Naive B cell (primary cell): ENCODE results near the gene ST6GALNAC4. TPM values are rescaled to one million over a fixed set of nuclear protein-coding genes. Genes with fewer than 3 reads are reported as not detected.

Source experiments
- ATAC-seq, 2 donors: fragments of 150-1000 bp; cut with Tn5 transposase; 2 replicates each; pipeline ENCODE4 v1.10.0; 2021; ENCODE audit warnings: low read depth in 2 of 2, mild to moderate bottlenecking in 2 of 2, moderate library complexity in 2 of 2
- DNase-seq: peaks from one replicate; pipeline ENCODE4 v3.0.0; 2022
- H3K27ac Mint-ChIP-seq, 6 donors: one replicate each; pipeline ENCODE4 v1.8.0; 2020 to 2022; ENCODE audit warnings: mild to moderate bottlenecking in 6 of 6, mixed read lengths in 6 of 6, moderate library complexity in 5 of 6, inconsistent platforms in 2 of 6
- H3K27me3 Mint-ChIP-seq, 3 donors: one replicate each; pipeline ENCODE4 v1.8.0; 2021 to 2022; ENCODE audit warnings: mixed read lengths in 3 of 3, mild to moderate bottlenecking in 1 of 3
- H3K36me3 Mint-ChIP-seq, 2 donors: one replicate each; pipeline ENCODE4 v1.8.0; 2020 to 2022; ENCODE audit warnings: mixed read lengths in 2 of 2, inconsistent platforms in 1 of 2, mild to moderate bottlenecking in 1 of 2
- H3K4me1 Mint-ChIP-seq, 3 donors: one replicate each; pipeline ENCODE4 v1.8.0; 2020 to 2022; ENCODE audit warnings: mixed read lengths in 3 of 3, inconsistent platforms in 1 of 3, mild to moderate bottlenecking in 1 of 3, moderate library complexity in 1 of 3
- H3K4me3 Mint-ChIP-seq, 8 donors: one replicate each; pipeline ENCODE4 v1.8.0; 2020 to 2022; ENCODE audit warnings: mild to moderate bottlenecking in 8 of 8, mixed read lengths in 8 of 8, moderate library complexity in 8 of 8, inconsistent platforms in 2 of 8
- H3K9me3 Mint-ChIP-seq, 7 donors: one replicate each; pipeline ENCODE4 v1.8.0; 2020 to 2022; ENCODE audit warnings: mixed read lengths in 7 of 7, mild to moderate bottlenecking in 5 of 7, inconsistent platforms in 2 of 7, moderate library complexity in 1 of 7
- polyA plus RNA-seq, 6 donors: library from polyadenylated mRNA; unstranded; fragments of 300-500 nt; fragmentation: Illumina TruSeq; gene quantifications; one replicate each; pipeline ENCODE4 v1.2.3, GENCODE V29; 2021; ENCODE audit warnings: low read depth in 6 of 6

Gene ST6GALNAC4
- polyA plus RNA-seq, 6 donors from 2014 or later, result 19.7 to 36.6 (median 25.0) TPM

DNA sequence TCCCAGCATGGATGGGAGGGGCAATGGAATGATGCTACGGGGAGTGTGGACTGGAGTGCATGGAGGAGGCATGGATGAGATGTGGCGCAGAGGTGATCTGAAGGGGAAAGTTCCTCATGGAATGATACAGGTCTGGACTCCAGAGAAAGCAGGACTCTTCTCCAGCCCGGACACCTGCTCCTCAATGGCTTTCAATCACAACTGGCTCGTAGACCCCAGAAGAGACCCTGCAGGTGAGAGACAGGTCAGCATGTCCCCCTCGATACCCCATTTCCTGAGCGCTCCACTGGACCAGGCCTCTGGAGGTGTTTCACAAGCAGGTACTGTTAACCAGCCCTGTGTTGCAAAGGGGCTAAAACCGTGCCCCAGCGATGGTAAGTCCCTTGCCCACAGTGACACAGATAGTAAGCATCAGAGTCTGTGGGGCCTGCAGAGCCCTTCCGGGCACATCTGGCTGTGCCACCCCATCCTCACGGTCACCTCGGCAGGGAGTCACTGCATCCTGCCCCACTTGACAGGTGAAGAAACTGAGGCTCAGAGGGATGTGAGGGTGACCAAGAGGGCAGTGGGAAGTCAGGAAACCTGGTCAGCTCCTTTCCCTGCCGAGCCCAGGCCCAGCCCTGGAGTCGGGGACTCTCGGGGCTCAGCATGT, 26.3 kb upstream of the ST6GALNAC4 start:
- Mint-ChIP-seq H3K27ac (peak overlapping the region; percentile 6 to 92 (median 89)), H3K36me3 (no peaks in the 10 kb centered on the region), H3K9me3 (no peaks in the 10 kb centered on the region), H3K27me3 (no peaks in the 10 kb centered on the region), H3K4me1 (peaks cover 17 to 33% (median 17%) of the 10 kb centered on the region in 3 donors), H3K4me3 (peak overlapping the region in 4 of 8 donors; percentile 17 to 64 (median 34))
- ATAC-seq (peak in 1 of 2 donors; percentile 1), DNase-seq (no peak)

DNA sequence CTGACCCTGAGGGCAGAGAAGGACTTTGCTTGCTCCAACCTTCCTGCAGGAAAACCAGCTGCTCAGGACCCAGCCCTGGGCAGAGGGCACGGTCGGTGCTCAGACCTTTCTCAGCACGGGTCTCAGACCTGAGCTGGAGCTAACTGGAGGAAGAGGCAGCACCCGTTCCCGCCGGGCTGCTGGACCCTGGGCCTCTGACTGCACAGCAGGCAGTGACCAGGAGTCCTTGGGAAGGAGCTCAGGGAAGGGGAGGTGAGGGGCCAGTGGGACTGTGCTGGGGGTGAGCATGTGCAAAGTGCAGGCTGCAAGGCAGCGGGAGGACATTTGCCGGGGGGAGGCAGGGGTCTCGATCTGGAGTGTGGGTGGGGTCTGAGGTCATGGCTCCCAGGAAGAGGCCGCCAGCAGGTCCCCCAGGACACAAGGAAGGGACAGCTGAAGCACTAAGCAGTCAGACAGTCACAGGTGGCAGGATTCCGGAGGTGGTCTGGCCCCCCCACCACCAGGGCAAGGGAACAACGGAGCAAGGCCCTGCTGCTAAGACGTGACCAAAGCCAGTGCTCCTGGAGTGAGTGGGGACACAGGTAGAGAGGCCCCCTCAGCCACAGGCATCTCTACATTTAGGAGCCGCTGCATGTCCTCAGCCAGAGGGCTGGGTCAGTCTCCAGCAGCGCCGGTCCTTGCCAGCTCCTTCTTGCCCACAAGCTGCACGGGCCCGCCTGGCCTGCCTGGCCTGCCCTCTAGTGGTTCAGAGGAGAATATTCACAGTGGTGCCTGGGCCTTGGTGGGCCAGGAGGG, 25.6 kb upstream of the ST6GALNAC4 start:
- Mint-ChIP-seq H3K36me3 (no peaks in the 10 kb centered on the region), H3K4me3 (peak overlapping the region in 2 of 8 donors; percentile 32 to 52), H3K9me3 (no peaks in the 10 kb centered on the region), H3K27me3 (no peaks in the 10 kb centered on the region), H3K4me1 (peaks cover 22 to 39% (median 22%) of the 10 kb centered on the region in 3 donors), H3K27ac (peak overlapping the region; percentile 6 to 92 (median 88))
- DNase-seq (peak; percentile 62), ATAC-seq (peak; percentile 49 to 59)

DNA sequence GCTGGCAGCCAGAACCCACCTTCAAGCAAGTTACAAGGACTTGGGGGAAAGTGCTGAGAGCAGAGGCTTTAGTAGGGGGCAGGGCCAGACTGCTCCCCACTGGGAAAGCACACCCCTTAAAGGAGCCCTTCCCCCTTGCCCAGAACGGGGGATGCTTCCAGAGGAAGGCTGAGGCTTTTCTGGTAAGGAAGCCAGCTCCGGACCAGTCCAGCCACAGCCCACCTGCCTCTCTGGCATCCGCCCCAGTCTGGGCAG, 25.0 kb upstream of the ST6GALNAC4 start:
- Mint-ChIP-seq H3K27ac (peak overlapping the region in 2 of 6 donors; percentile 74 to 82), H3K36me3 (no peaks in the 10 kb centered on the region), H3K27me3 (no peaks in the 10 kb centered on the region), H3K4me3 (peak overlapping the region in 1 of 8 donors; percentile 52), H3K9me3 (no peaks in the 10 kb centered on the region), H3K4me1 (peaks cover 27 to 44% (median 28%) of the 10 kb centered on the region in 3 donors)
- ATAC-seq (no peak), DNase-seq (no peak)

DNA sequence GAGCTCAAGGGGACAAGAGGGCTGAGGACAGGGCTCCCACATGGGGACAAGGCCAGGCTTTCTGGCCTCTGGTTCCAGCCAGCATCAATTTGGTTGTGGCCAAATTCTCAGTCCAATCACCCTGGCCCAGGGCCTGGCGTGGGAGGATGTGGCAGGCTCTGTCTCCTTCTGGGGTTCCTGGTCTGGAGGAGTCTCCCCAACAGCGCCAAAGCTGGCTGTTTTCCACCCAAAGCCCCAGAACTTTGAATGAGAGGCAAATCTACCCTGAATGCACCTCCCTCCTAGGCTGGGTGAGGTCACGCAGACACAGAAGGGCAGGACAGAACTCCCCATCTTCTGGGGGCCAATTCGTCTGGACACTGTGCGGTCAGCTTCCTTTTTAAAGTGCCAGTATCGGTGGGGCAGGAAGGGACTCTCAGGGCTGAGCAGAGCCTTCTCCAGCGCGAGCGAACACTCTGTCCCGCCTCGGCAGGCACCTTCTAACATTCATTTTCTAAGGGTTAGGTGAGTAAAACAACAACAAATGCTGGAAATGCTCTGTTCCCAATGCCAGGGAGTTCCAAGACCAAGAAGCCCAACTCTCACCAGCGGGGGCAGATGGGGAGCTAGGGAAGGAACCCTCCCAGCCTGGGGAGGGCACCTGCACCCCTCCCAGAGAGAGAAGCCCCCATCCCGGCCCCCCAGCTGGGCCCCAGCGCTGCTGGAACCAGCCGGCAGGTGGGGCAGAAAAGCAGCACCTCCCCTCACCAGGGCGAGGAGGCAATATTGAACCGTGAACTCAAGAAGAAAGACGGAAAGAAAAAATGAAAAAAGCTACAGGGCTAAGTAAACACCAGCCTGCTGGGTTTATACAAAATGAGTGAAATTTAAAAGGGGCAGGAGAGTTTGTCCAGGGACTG, 24.5 kb upstream of the ST6GALNAC4 start:
- Mint-ChIP-seq H3K4me3 (peak overlapping the region in 3 of 8 donors; percentile 68 to 79 (median 69)), H3K27ac (peak overlapping the region in 1 of 6 donors; percentile 82), H3K27me3 (no peaks in the 10 kb centered on the region), H3K9me3 (no peaks in the 10 kb centered on the region), H3K36me3 (no peaks in the 10 kb centered on the region), H3K4me1 (peaks cover 32 to 50% (median 32%) of the 10 kb centered on the region in 3 donors)
- ATAC-seq (no peak), DNase-seq (no peak)

DNA sequence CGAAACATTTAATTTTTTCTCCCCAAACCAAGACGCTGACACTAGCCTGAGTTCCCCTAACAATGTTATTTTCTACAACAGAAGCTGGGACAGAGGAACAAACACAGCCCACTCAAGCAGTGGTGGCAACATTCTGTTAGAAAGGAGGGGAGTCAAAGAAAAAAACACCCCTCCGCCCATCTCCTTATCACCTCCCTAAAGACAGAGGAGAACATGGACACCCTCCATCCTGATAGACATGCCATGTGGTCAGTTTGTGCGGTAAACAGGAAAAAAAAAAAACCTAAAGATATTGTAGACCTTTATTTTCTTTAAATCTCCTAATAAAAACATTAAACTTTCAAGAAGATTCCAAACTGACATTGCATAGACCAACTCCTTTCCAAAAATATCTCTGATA, 23.8 kb upstream of the ST6GALNAC4 start:
- no peaks in the 10 kb centered on the region for H3K27me3 Mint-ChIP-seq
- DNase-seq, result no peak
- peak overlapping the region in 4 of 8 donors; percentile 34 to 79 (median 68) for H3K4me3 Mint-ChIP-seq
- H3K36me3 Mint-ChIP-seq, result no peaks in the 10 kb centered on the region
- no peak overlapping the region for H3K27ac Mint-ChIP-seq
- ATAC-seq, result no peak
- H3K9me3 Mint-ChIP-seq, result no peaks in the 10 kb centered on the region
- peaks cover 40 to 57% (median 40%) of the 10 kb centered on the region in 3 donors for H3K4me1 Mint-ChIP-seq

DNA sequence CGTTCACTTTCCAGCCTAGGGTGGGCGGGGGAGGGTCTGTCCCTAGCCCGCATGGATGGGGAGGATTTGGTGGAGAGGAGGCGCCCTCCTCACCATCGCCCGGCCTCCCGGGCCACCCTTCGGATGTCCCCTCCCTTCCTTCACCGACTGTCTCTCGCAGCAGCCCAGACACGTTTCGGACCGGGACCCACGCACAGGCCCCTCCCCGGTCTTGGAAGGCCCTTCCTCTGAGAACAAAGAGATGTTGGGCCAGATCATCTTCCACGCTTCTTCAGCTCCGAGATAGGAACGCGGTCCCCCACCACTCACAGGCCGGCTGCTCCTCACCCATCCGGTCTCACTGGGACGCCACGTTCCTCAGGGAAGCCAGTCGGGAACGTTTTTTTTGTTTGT, 21.5 kb upstream of the ST6GALNAC4 start:
- DNase-seq, result no peak
- peak overlapping the region; percentile 37 to 95 (median 72) for H3K4me3 Mint-ChIP-seq
- no peaks in the 10 kb centered on the region for H3K27me3 Mint-ChIP-seq
- H3K9me3 Mint-ChIP-seq, result no peaks in the 10 kb centered on the region
- no peak for ATAC-seq
- H3K27ac Mint-ChIP-seq, result peak overlapping the region in 4 of 6 donors; percentile 37 to 91 (median 80)
- H3K4me1 Mint-ChIP-seq, result peaks cover 41 to 51% (median 44%) of the 10 kb centered on the region in 3 donors
- peaks cover 0 to 6% of the 10 kb centered on the region in 2 donors for H3K36me3 Mint-ChIP-seq

DNA sequence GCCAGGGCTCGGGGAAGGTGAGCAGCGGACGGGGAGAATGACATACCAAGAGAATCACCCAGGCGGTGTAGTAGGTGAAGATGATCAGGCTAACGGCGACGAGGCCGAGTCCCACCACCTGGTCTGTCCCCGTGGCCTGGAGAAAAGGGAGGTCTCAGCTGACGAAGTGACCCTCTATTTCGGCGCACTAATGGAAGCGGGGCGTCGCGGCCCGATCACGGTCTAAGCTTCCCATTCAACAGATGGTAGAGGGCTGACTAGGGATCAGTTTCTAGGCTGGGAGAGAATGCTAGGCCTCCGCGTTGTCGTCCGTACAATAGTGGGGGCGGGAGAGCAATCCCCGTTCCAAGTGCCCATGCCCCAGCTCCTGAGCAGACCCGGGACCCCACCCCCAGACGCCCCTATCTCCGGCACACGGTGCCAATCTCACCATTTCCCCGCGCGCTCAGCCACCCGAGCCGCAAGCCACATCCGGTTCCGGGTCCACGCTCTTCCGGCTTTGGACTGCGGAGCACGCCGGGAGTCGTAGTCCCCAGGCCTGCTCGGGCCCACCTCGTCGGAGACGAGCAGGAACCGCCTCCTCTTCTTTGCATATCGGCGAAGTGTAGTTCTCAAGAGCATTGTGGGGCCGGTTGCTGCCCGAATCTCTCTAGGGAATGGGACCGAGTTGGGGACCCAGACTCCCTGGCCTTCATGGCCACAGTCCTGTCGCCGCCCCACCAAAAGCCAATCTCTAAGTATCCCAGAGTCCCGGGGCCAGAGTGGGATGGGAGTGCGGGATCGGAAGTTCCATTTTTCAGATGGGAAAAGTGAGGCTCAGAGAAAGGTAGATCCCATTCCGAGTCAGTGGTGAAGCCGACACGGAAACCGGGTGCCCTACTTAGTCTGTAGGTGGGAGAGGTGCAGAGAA, 20.8 kb upstream of the ST6GALNAC4 start, which contains the start of gene DPM2:
TSS of gene DPM2 (minus strand) at position 467 of the 910 bp plus-strand sequence. CDS start at position 433, 34 bp downstream.
- peak within 1 kb of the TSS; percentile 87 to 99 (median 98) for H3K27ac Mint-ChIP-seq
- H3K36me3 Mint-ChIP-seq, result peaks cover 0 to 6% of the 10 kb centered on the region in 2 donors
- DNase-seq, result peak; percentile 83
- peak; percentile 98 for ATAC-seq
- peaks cover 38 to 48% (median 42%) of the 10 kb centered on the region in 3 donors for H3K4me1 Mint-ChIP-seq
- peak within 1 kb of the TSS; percentile 85 to 99 (median 96) for H3K4me3 Mint-ChIP-seq
- no peaks in the 10 kb centered on the region for H3K27me3 Mint-ChIP-seq
- no peaks in the 10 kb centered on the region for H3K9me3 Mint-ChIP-seq

DNA sequence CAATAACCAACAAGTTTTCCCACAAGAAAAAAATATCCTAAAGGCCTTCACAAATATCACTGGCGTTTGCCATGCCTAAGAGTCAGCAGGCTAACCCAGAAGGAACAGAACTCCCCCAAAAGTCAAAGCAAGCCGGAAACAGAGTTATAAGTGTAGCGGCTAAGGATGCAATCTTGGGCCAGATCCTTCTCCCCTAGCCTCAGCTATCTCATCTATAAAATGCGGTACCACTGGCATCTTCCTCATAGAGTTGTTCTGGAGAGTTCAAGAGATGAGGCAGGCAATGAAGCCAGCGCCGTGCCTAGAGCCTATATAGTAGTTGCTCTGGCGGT, 20.2 kb upstream of the ST6GALNAC4 start:
- no peaks in the 10 kb centered on the region for H3K27me3 Mint-ChIP-seq
- peak overlapping the region; percentile 85 to 99 (median 96) for H3K4me3 Mint-ChIP-seq
- peak overlapping the region; percentile 87 to 99 (median 98) for H3K27ac Mint-ChIP-seq
- H3K9me3 Mint-ChIP-seq, result no peaks in the 10 kb centered on the region
- peaks cover 36 to 44% (median 39%) of the 10 kb centered on the region in 3 donors for H3K4me1 Mint-ChIP-seq
- H3K36me3 Mint-ChIP-seq, result peaks cover 0 to 6% of the 10 kb centered on the region in 2 donors
- DNase-seq (no peak), ATAC-seq (peak in 1 of 2 donors; percentile 19)

DNA sequence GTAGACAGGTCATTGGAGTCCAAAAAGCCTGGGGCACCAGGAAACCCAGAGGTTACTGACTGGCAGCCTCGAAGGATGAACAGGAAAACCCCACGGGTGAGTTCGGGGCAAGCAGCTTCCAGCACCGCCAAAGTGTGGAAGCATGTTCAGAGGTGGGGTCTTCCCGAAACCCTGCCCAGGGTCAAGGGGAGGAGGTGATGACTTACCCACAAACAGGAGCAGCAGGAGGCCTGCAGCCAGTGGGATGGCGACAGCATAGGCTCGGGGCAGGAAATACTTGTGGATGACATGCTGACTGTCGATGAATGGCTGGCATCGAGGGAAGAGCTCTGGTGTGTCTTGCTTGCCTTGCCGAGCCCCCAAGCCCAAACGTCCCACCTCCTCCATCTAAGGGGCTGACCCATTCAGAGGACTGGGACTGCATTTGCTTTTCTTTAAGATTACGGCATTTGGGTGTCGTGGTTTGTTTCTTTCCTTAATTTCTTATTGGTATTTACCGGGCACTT, 19.6 kb upstream of the ST6GALNAC4 start:
- H3K27me3 Mint-ChIP-seq, result peaks cover 0 to 2% (median 0%) of the 10 kb centered on the region in 3 donors
- DNase-seq (no peak), ATAC-seq (no peak)
- peak overlapping the region in 4 of 6 donors; percentile 54 to 87 (median 66) for H3K27ac Mint-ChIP-seq
- peaks cover 40 to 47% (median 42%) of the 10 kb centered on the region in 3 donors for H3K4me1 Mint-ChIP-seq
- H3K9me3 Mint-ChIP-seq, result no peaks in the 10 kb centered on the region
- H3K36me3 Mint-ChIP-seq, result peaks cover 0 to 6% of the 10 kb centered on the region in 2 donors
- H3K4me3 Mint-ChIP-seq, result peak overlapping the region; percentile 73 to 98 (median 96)

DNA sequence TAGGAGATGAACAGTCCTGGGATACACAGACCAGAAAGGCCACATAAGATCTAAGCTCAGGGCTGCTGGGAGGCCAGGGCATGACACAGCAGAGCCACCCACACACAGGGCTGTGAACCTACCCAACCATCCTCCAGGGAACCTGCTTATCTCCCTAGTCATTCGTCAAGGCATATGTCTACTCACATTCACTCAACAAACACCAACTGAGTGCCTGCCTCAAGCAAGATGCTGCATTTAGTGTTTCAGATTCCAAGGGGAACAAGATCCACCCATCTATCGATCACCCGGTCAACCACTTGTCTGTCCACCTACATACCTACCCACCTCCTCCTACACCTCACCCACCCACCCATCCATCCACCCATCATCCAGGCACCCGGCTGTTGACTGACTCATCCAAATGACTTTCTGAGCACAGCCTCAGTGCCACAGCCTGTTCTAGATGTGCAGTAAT, 19.0 kb upstream of the ST6GALNAC4 start:
- Mint-ChIP-seq H3K27me3 (peaks cover 0 to 4% (median 0%) of the 10 kb centered on the region in 3 donors), H3K27ac (peak overlapping the region in 3 of 6 donors; percentile 49 to 87 (median 87)), H3K4me3 (peak overlapping the region; percentile 73 to 98 (median 88)), H3K4me1 (peaks cover 45 to 52% (median 47%) of the 10 kb centered on the region in 3 donors), H3K9me3 (no peaks in the 10 kb centered on the region), H3K36me3 (peaks cover 0 to 6% of the 10 kb centered on the region in 2 donors)
- no peak for DNase-seq
- ATAC-seq, result no peak

DNA sequence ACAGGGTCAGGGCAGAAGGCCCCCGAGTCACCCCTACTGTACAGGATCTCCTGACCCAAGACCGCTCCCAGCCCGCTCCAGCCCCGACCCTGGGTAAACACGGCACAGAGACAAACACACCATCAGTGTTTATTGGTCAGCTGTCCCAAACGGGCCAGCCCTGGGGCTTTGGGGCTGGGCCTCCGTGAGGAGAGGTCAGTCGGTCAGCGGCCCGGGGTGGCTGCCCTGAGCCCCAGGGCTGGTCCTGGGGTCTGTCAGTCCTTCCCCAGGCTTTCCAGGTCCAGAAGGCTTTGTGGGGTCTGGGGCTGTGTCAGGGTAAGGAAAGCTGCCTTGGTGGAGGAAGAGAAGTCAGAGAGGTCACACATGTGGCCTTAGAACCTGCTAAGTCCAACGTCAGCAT, 18.1 kb upstream of the ST6GALNAC4 start:
- Mint-ChIP-seq H3K4me3 (peak overlapping the region in 4 of 8 donors; percentile 24 to 85 (median 78)), H3K27ac (no peak overlapping the region), H3K9me3 (no peaks in the 10 kb centered on the region), H3K36me3 (peaks cover 0 to 6% of the 10 kb centered on the region in 2 donors), H3K27me3 (peaks cover 0 to 4% (median 2%) of the 10 kb centered on the region in 3 donors), H3K4me1 (peaks cover 47 to 56% (median 49%) of the 10 kb centered on the region in 3 donors)
- ATAC-seq, result no peak
- DNase-seq, result no peak

DNA sequence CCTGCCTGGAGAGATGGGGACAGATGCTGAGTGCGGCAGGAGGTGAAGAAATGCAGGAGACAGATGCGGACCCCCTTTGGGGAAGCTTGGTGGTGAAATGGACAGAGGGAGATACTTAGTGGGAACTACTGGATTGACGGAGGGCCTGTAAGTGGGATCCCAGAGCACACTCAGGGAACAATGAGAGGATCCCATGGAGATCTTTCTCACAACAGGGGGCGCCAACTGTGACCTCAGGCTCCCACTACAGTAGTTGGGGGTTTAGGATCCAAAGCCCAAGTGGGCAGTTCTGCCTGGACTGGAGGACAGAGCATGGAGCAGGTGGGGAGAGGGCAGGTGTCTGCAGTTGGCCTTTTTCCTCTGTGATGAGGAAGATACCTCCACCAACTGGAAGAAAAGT, 17.4 kb upstream of the ST6GALNAC4 start:
- ATAC-seq, result no peak
- Mint-ChIP-seq H3K27me3 (peaks cover 0 to 4% (median 4%) of the 10 kb centered on the region in 3 donors), H3K4me3 (peak overlapping the region in 4 of 8 donors; percentile 28 to 86 (median 50))

More for the DNA sequence above, 17.4 kb upstream of the ST6GALNAC4 start:
- H3K36me3 Mint-ChIP-seq, result peaks cover 0 to 6% of the 10 kb centered on the region in 2 donors
- H3K27ac Mint-ChIP-seq, result peak overlapping the region in 2 of 6 donors; percentile 78 to 82
- no peaks in the 10 kb centered on the region for H3K9me3 Mint-ChIP-seq
- peaks cover 47 to 57% (median 55%) of the 10 kb centered on the region in 3 donors for H3K4me1 Mint-ChIP-seq
- no peak for DNase-seq
